ENCODE data around the gene GAST.
"Not testable (repeated sequence)": the region's sequence is repeated elsewhere in the genome, so short reads cannot be mapped to it uniquely, and the experiment has no call there.

Gene GAST

GRCh38 chr17:41697122-41697962 lies 14.8 kb upstream of the GAST start:
- no peak for TF ChIP-seq POLR2AphosphoS5 (IDR thresholded peaks at IDR 0.05; ENCODE audit: low read depth, low read length)
- no peak for TF ChIP-seq POLR2A (IDR thresholded peaks at IDR 0.05; ENCODE audit: low read depth, low read length)
- no peak for TF ChIP-seq TAF1 (IDR thresholded peaks at IDR 0.05; ENCODE audit: borderline replicate concordance, low read depth, low read length)
- FAIRE-seq (no peak), DNase-seq (ENCODE audit: insufficient read length) (no peak)

DNA sequence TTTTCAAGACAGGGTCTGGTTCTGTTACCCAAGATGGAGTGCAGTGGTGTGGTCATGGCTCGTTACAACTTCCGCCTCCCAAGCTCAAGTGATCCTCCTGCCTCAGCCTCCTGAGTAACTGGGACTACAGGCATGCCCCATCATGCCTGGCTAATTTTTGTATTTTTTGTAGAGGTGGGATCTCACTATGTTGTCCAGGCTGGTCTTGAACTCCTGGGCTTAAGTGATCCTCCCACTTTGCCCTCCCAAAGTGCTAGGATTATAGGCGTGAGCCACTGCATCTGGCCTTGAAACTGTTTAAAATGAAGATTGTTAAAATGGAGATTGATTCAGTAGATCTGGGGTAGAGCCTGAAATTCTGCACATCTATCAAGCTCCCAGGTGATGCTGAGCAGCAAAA lies 11.3 kb upstream of the GAST start:
- not testable (repeated sequence) for FAIRE-seq

DNA sequence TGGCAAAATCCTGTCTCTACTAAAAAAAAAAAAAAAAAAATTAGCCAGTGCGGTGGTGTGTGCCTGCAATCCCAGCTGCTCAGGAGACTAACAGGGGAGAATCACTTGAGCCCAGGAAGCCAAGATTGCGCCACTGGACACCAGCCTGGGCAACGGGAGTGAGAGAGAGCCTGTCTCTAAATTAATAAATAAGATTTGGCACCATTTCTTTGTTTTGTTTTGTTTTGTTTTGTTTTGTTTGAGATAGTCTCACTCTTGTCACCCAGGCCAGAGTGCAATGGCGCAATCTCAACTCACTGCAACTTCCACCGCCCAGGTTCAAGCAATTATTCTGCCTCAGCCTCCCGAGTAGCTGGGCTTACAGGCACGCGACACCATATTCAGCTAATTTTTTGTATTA lies 9.4 kb upstream of the GAST start:
- TF ChIP-seq POLR2A (IDR thresholded peaks at IDR 0.05; ENCODE audit: low read depth, low read length) = no peak
- no peak for TF ChIP-seq POLR2AphosphoS5 (IDR thresholded peaks at IDR 0.05; ENCODE audit: low read depth, low read length)
- TF ChIP-seq TAF1 (IDR thresholded peaks at IDR 0.05; ENCODE audit: borderline replicate concordance, low read depth, low read length) = no peak
- FAIRE-seq = no peak

More for the DNA sequence above, 11.3 kb upstream of the GAST start:
- not testable (repeated sequence) for DNase-seq (ENCODE audit: insufficient read length)

DNA sequence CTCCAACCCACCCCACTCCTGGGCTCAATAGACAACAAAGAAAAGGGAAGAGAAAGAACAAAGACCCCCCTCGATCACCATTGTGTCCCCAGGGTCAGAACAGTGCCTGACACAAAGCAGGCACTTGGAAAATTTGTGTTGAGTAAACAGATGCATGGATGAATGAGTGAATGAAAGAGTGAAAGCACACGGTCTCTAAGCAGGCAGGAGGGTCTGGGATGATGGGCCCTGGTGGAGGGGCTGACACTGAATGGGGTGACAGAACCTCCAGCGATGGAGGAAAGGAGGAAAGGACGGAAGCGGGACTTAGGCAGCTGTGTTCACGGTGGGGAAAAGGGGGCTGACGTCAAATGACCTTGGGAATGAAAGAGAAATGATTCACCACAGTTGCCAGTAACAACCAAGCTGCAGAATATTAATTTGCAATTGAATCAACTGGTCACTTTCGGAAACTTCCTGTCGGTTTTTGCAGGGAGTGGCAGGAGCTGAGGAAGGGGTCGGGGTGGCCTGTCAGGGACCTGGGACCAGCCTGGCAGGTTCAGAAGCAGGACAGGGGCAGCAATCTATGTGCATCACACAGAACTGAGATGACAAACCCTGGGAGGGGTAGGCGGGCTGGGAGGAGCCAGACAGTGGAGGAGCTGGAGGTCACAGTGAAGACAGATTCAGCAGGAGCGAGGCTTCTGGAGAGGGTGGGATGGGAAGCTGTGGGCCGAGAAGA lies 6.7 kb upstream of the GAST start:
- TF ChIP-seq POLR2A (IDR thresholded peaks at IDR 0.05; ENCODE audit: low read depth, low read length) (no peak), TAF1 (IDR thresholded peaks at IDR 0.05; ENCODE audit: borderline replicate concordance, low read depth, low read length) (no peak), POLR2AphosphoS5 (IDR thresholded peaks at IDR 0.05; ENCODE audit: low read depth, low read length) (no peak)
- no peak for DNase-seq (ENCODE audit: insufficient read length)
- no peak for FAIRE-seq

More for the DNA sequence above, 9.4 kb upstream of the GAST start:
- no peak for DNase-seq (ENCODE audit: insufficient read length)

DNA sequence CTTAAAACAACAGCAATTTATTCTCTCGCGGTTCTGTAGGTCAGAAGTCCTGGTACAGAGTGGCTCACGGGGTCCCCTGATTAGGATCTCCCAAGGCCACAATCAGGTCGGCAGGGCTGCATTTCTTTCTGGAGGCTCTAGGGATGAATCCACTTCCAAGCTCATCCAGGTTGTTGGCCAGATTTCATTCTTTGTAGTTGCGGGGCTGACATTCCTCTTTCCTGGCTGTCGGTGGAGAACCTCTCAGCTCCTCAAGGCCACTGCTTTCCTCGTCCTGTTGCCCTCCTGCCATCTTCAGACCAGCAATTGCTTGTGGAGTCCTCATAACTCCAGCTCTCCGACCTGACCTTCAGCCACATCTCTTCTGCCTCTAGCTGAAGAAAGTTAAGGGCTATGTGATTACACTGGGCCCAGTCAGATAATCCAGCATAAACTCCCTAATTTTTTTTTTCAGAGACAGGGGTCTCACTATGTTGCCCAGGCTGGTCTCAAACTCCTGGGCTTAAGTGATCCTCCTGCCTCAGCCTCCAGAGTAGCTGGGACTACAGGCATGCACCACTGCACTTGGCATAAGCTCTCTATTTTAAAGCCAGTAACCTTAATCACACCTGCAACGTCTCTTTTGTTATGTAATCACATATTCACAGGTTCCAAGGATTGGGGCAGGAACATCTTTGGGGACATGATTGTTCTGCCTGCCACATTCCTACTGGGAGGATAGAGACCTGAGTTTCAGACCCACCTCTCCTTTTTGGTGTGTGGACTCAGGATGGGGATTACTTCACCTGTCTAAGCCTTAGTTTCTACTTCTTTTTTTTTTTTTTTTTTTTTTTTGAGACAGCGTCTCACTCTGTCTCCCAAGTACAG lies 4.1 kb upstream of the GAST start:
- TF ChIP-seq TAF1 (IDR thresholded peaks at IDR 0.05; ENCODE audit: borderline replicate concordance, low read depth, low read length) (no peak), POLR2AphosphoS5 (IDR thresholded peaks at IDR 0.05; ENCODE audit: low read depth, low read length) (no peak), POLR2A (IDR thresholded peaks at IDR 0.05; ENCODE audit: low read depth, low read length) (no peak)
- FAIRE-seq = no peak

GRCh38 chr17:41710472-41711090 lies 1.6 kb upstream of the GAST start:
- FAIRE-seq = no peak
- DNase-seq (ENCODE audit: insufficient read length) = no peak
- no peak for TF ChIP-seq POLR2AphosphoS5 (IDR thresholded peaks at IDR 0.05; ENCODE audit: low read depth, low read length)
- no peak for TF ChIP-seq TAF1 (IDR thresholded peaks at IDR 0.05; ENCODE audit: borderline replicate concordance, low read depth, low read length)
- no peak for TF ChIP-seq POLR2A (IDR thresholded peaks at IDR 0.05; ENCODE audit: low read depth, low read length)

More for the DNA sequence above, 4.1 kb upstream of the GAST start:
- no peak for DNase-seq (ENCODE audit: insufficient read length)

DNA sequence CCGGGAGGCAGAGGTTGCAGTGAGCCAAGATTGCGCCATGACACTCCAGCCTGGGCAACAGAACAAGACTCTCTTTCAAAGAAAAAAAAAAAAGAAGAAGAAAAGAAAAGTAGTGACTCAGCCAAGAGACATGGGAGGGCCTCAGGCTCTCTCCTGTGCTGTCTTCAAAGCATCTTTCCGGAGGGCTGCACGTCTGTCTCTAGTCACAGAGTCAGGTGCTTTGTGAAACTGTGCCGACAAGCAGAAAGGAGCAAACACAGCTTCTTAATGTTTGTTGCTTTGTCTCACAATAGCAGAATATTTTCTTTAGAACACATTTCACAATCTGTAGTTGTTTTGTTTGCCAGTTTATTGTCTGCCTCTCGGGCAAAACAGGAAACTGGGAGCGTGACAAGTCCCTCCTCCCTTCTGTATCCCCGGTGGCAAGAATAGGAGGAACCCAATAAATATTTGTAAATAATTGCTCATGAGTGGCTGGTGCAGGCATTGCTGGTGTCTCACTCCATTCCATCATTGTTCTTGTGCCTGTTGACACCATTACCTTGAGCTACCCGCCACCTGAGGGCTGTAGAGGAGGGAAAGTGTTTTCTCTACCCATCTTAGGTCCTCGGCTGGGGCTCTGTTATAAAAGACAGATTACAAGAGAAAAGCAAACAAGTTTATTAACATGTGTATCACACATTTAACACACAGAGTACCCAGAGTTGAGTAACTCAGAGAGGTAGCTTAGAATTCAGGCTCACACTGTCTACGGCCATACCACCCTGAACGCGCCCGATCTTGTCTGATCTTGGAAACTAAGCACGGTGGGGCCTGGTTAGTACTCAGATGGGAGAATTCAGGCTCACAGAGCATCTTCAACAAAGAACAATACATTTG lies 5.5 kb downstream of the GAST start:
- no peak for DNase-seq (ENCODE audit: insufficient read length)
- TF ChIP-seq POLR2AphosphoS5 (IDR thresholded peaks at IDR 0.05; ENCODE audit: low read depth, low read length) = no peak
- TF ChIP-seq POLR2A (IDR thresholded peaks at IDR 0.05; ENCODE audit: low read depth, low read length) = no peak
- TF ChIP-seq TAF1 (IDR thresholded peaks at IDR 0.05; ENCODE audit: borderline replicate concordance, low read depth, low read length) = no peak
- no peak for FAIRE-seq

GRCh38 chr17:41718287-41718645 lies 6.1 kb downstream of the GAST start:
- FAIRE-seq (no peak), DNase-seq (ENCODE audit: insufficient read length) (no peak)
- TF ChIP-seq POLR2AphosphoS5 (IDR thresholded peaks at IDR 0.05; ENCODE audit: low read depth, low read length) (no peak), POLR2A (IDR thresholded peaks at IDR 0.05; ENCODE audit: low read depth, low read length) (no peak), TAF1 (IDR thresholded peaks at IDR 0.05; ENCODE audit: borderline replicate concordance, low read depth, low read length) (no peak)

DNA sequence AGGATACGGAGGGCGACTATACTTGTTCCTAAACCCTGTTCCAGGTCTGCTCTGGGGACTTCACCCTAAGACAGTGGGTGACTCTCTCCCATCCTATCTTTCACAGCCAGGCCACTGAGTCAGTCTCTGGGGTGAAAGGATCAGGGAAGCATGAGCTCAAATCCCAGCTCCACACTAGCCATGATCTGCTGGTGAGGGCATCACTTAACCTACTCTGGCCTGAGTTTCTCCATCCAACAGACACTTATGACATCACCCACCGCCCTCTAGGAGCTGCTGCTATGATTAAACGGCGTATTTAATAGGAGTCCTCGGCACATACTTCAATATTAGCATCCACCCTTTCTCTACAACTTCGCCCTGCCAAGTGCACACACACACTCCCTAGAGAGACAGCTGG lies 10.1 kb downstream of the GAST start:
- TF ChIP-seq POLR2AphosphoS5 (IDR thresholded peaks at IDR 0.05; ENCODE audit: low read depth, low read length) (no peak), POLR2A (IDR thresholded peaks at IDR 0.05; ENCODE audit: low read depth, low read length) (no peak)
- FAIRE-seq = no peak
- no peak for DNase-seq (ENCODE audit: insufficient read length)

DNA sequence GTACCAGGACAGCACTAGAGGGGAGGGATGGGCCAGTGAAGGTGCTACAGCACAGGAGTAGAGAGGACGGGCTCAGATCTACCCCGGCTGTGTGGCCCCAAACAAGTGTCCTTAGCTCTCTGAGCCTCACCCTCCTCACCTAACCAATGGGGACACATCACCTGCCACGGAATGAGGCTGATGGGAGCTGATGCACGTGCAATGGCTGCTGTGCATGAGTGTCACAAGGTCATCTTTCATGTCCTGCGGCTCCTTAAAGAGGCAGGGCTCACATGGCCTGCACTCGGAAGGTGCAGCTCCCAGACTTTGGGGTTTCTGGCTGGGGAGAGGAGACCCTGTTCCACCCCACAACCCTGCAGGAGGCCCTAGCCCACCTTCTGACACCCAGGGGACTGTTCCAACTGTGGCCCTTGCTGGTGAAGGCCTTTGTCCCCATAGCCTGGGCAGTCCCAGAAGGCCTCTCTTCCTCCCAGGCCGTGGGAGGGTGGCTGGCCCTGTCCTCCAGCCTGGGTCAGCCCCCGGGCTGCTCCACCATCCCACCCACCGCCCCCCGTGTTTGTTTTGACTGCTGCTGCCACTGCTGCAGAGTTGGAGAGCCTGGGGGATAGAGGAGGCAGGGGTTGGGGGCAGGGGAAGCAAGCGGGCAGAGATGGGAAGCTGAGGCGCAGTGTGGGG lies 11.8 kb downstream of the GAST start:
- FAIRE-seq = no peak
- DNase-seq (ENCODE audit: insufficient read length) = no peak

More for the DNA sequence above, 11.8 kb downstream of the GAST start:
- TF ChIP-seq POLR2AphosphoS5 (IDR thresholded peaks at IDR 0.05; ENCODE audit: low read depth, low read length) (no peak), POLR2A (IDR thresholded peaks at IDR 0.05; ENCODE audit: low read depth, low read length) (no peak)

Measured in GM12892 (cell line).